Measurements from ENCODE around the gene TGFBR2.

DNA sequence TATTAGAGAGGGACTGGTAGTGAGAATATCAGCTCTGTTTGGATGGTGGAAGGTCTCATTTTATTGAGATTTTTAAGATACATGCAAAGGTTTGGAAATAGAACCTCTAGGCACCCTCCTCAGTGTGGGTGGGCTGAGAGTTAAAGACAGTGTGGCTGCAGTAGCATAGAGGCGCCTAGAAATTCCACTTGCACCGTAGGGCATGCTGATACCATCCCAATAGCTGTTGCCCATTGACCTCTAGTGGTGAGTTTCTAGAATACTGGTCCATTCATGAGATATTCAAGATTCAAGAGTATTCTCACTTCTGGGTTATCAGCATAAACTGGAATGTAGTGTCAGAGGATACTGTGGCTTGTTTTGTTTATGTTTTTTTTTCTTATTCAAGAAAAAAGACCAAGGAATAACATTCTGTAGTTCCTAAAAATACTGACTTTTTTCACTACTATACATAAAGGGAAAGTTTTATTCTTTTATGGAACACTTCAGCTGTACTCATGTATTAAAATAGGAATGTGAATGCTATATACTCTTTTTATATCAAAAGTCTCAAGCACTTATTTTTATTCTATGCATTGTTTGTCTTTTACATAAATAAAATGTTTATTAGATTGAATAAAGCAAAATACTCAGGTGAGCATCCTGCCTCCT lies 87.2 kb downstream of the TGFBR2 start:
- TF ChIP-seq, protein P1, sequence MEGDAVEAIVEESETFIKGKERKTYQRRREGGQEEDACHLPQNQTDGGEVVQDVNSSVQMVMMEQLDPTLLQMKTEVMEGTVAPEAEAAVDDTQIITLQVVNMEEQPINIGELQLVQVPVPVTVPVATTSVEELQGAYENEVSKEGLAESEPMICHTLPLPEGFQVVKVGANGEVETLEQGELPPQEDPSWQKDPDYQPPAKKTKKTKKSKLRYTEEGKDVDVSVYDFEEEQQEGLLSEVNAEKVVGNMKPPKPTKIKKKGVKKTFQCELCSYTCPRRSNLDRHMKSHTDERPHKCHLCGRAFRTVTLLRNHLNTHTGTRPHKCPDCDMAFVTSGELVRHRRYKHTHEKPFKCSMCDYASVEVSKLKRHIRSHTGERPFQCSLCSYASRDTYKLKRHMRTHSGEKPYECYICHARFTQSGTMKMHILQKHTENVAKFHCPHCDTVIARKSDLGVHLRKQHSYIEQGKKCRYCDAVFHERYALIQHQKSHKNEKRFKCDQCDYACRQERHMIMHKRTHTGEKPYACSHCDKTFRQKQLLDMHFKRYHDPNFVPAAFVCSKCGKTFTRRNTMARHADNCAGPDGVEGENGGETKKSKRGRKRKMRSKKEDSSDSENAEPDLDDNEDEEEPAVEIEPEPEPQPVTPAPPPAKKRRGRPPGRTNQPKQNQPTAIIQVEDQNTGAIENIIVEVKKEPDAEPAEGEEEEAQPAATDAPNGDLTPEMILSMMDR (conservative IDR thresholded peaks at IDR 0.05; ENCODE audit: low read depth, low read length) = peak; percentile 94
- no peak for TF ChIP-seq EZH2phosphoT487 (IDR thresholded peaks at IDR 0.05; ENCODE audit: borderline replicate concordance, low read length)

Measured in PC-3 (cell line).